ENCODE results near the gene ST3GAL6. TPM values are rescaled to one million over a fixed set of nuclear protein-coding genes. Genes with fewer than 3 reads are reported as not detected.

The ST3GAL6 gene
- total and polyA plus RNA-seq, 2 of the 13 experiments (the other 11 are each of a cell fraction or from before 2014, with no cell fraction given) = 17.5 to 23.2 TPM

- TF ChIP-seq STAG1 (CRISPR knock-in tag; IDR thresholded peaks at IDR 0.05) (no peak), POGZ (CRISPR knock-in tag; IDR thresholded peaks at IDR 0.05) (peak; percentile 45), HDAC2 (CRISPR knock-in tag; IDR thresholded peaks at IDR 0.05) (peak; percentile 58; the same call in 1 of the 2 replicates), NFKB2 (CRISPR knock-in tag; IDR thresholded peaks at IDR 0.05; ENCODE audit: borderline replicate concordance) (no peak), ZNF564 (CRISPR knock-in tag; IDR thresholded peaks at IDR 0.05) (no peak), ZNF331 (CRISPR knock-in tag; IDR thresholded peaks at IDR 0.05) (peak; percentile 43; the same call in 1 of the 2 replicates), XRCC5 (optimal IDR thresholded peaks at IDR 0.05; ENCODE audit: low read length) (peak; percentile 34), FOSL1 (CRISPR knock-in tag; IDR thresholded peaks at IDR 0.05; ENCODE audit: borderline replicate concordance) (peak; percentile 17; the same call in 1 of the 2 replicates), ZIK1 (CRISPR knock-in tag; IDR thresholded peaks at IDR 0.05; ENCODE audit: borderline replicate concordance, low read depth) (no peak), ZNF674 (CRISPR knock-in tag; IDR thresholded peaks at IDR 0.05; ENCODE audit: low read depth) (no peak), ISX (CRISPR knock-in tag; conservative IDR thresholded peaks at IDR 0.05) (no peak), ZNF274 (CRISPR knock-in tag; IDR thresholded peaks at IDR 0.05) (no peak), UBTF (CRISPR knock-in tag; IDR thresholded peaks at IDR 0.05) (no peak), BCL6 (CRISPR knock-in tag; IDR thresholded peaks at IDR 0.05) (no peak), GATAD2A (CRISPR knock-in tag; IDR thresholded peaks at IDR 0.05) (peak; percentile 60), SCMH1 (CRISPR knock-in tag; IDR thresholded peaks at IDR 0.05; ENCODE audit: borderline replicate concordance) (no peak), ZNF292 (CRISPR knock-in tag; IDR thresholded peaks at IDR 0.05; ENCODE audit: borderline replicate concordance, low read depth) (peak; percentile 56; the same call in 1 of the 2 replicates), FOXO4 (CRISPR knock-in tag; conservative IDR thresholded peaks at IDR 0.05) (no peak)
- TF ChIP-seq, protein P1, sequence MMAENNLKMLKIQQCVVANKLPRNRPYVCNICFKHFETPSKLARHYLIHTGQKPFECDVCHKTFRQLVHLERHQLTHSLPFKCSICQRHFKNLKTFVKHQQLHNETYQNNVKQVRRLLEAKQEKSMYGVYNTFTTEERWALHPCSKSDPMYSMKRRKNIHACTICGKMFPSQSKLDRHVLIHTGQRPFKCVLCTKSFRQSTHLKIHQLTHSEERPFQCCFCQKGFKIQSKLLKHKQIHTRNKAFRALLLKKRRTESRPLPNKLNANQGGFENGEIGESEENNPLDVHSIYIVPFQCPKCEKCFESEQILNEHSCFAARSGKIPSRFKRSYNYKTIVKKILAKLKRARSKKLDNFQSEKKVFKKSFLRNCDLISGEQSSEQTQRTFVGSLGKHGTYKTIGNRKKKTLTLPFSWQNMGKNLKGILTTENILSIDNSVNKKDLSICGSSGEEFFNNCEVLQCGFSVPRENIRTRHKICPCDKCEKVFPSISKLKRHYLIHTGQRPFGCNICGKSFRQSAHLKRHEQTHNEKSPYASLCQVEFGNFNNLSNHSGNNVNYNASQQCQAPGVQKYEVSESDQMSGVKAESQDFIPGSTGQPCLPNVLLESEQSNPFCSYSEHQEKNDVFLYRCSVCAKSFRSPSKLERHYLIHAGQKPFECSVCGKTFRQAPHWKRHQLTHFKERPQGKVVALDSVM (CRISPR knock-in tag; IDR thresholded peaks at IDR 0.05) = no peak
Measured at GRCh38 chr3:98782824-98783500, 19.8 kb downstream of the ST3GAL6 start (continued).
